Mesenchymal stem cell (in vitro differentiated cells and primary cell): ENCODE results near the gene CUX1.

Experiments
- DNase-seq: peaks from one replicate; pipeline ENCODE4 v3.0.0-alpha.2; 2013
- H2AFZ ChIP-seq: one replicate; pipeline ENCODE4 v1.6.1; 2013; ENCODE audit warnings: low read depth, mild to moderate bottlenecking, control low read depth, inconsistent platforms, low read length, moderate library complexity
- H2AK5ac ChIP-seq: 2 replicates; pipeline ENCODE4 v1.6.1; 2013; ENCODE audit warnings: low read length, moderate library complexity, mild to moderate bottlenecking, inconsistent platforms; ENCODE audit not compliant: severe bottlenecking
- H2BK120ac ChIP-seq: one replicate; pipeline ENCODE4 v1.6.1; 2013; ENCODE audit warnings: low read depth, mild to moderate bottlenecking, inconsistent platforms, low read length, moderate library complexity
- H2BK12ac ChIP-seq, 2 experiments: one replicate each; pipeline ENCODE4 v1.6.1; 2013; ENCODE audit warnings: inconsistent platforms in 2 of 2, low read length in 2 of 2, mild to moderate bottlenecking in 2 of 2, moderate library complexity in 2 of 2, control low read depth in 1 of 2
- H2BK15ac ChIP-seq: one replicate; pipeline ENCODE4 v1.6.1; 2013; ENCODE audit warnings: mild to moderate bottlenecking, low read depth, inconsistent platforms; ENCODE audit not compliant: poor library complexity, severe bottlenecking
- H2BK5ac ChIP-seq: 2 replicates; pipeline ENCODE4 v1.6.1; 2013; ENCODE audit warnings: low read depth, mild to moderate bottlenecking, low read length, control low read depth, inconsistent platforms; ENCODE audit not compliant: poor library complexity, severe bottlenecking
- H3K14ac ChIP-seq, 2 experiments: one replicate each; pipeline ENCODE4 v1.6.1; 2013; ENCODE audit warnings: inconsistent platforms in 2 of 2, low read length in 2 of 2, control low read depth in 1 of 2, mild to moderate bottlenecking in 1 of 2, moderate library complexity in 1 of 2
- H3K18ac ChIP-seq, 2 experiments: one replicate each; pipeline ENCODE4 v1.6.1; 2013; ENCODE audit warnings: inconsistent platforms in 2 of 2, low read length in 2 of 2, control low read depth in 1 of 2, low read depth in 1 of 2, mild to moderate bottlenecking in 1 of 2
- H3K23ac ChIP-seq, 2 experiments: one replicate each; pipeline ENCODE4 v1.6.1; 2013; ENCODE audit warnings: inconsistent platforms in 2 of 2, low read length in 2 of 2, mild to moderate bottlenecking in 2 of 2, moderate library complexity in 2 of 2, control low read depth in 1 of 2
- H3K27ac ChIP-seq: 2 replicates; pipeline ENCODE4 v1.5.1; 2013; ENCODE audit warnings: mild to moderate bottlenecking, moderate library complexity, low read length, control low read depth, inconsistent platforms; ENCODE audit not compliant: poor library complexity, severe bottlenecking
- H3K27me3 ChIP-seq, 2 experiments: 2 replicates each; pipeline versions ENCODE4 v1.6.1 to v1.7.0; 2013; ENCODE audit warnings: low read length in 2 of 2, mild to moderate bottlenecking in 2 of 2, moderate library complexity in 2 of 2, control low read depth in 1 of 2, inconsistent platforms in 1 of 2; ENCODE audit not compliant: control insufficient read depth in 1 of 2, insufficient read depth in 1 of 2
- H3K36me3 ChIP-seq, 2 experiments: 2 replicates each; pipeline versions ENCODE4 v1.6.1 to v1.7.0; 2013; ENCODE audit warnings: low read length in 2 of 2, control low read depth in 1 of 2, inconsistent platforms in 1 of 2, low read depth in 1 of 2, mild to moderate bottlenecking in 1 of 2; ENCODE audit not compliant: insufficient read depth in 2 of 2, control insufficient read depth in 1 of 2
- H3K4ac ChIP-seq, 2 experiments: one replicate each; pipeline ENCODE4 v1.6.1; 2013; ENCODE audit warnings: inconsistent platforms in 2 of 2, low read length in 2 of 2, mild to moderate bottlenecking in 2 of 2, moderate library complexity in 2 of 2, control low read depth in 1 of 2, low read depth in 1 of 2
- H3K4me1 ChIP-seq: 2 replicates; pipeline ENCODE4 v1.6.1; 2013; ENCODE audit warnings: low read depth, low read length, control low read depth; ENCODE audit not compliant: control insufficient read depth, insufficient read depth
- H3K4me2 ChIP-seq: 2 replicates; pipeline ENCODE4 v1.6.1; 2013; ENCODE audit warnings: low read length, mild to moderate bottlenecking, inconsistent platforms; ENCODE audit not compliant: poor library complexity, severe bottlenecking
- H3K4me3 ChIP-seq, 2 experiments: 2 replicates each; pipeline versions ENCODE4 v1.5.1 to v1.7.0; 2013; ENCODE audit warnings: low read length in 2 of 2, mild to moderate bottlenecking in 2 of 2, control low read depth in 1 of 2, low read depth in 1 of 2; ENCODE audit not compliant: insufficient read depth in 1 of 2
- H3K79me1 ChIP-seq: replicated peaks from 2 replicates; pipeline ENCODE4 v1.6.1; 2013; ENCODE audit warnings: mild to moderate bottlenecking, control low read depth, low read length, inconsistent platforms; ENCODE audit not compliant: poor library complexity, severe bottlenecking
- H3K9ac ChIP-seq: 2 replicates; pipeline ENCODE4 v1.7.0; 2013; ENCODE audit warnings: mild to moderate bottlenecking, low read length, moderate library complexity
- H3K9me3 ChIP-seq: 2 replicates; pipeline ENCODE4 v1.7.0; 2013; ENCODE audit warnings: mild to moderate bottlenecking, low read length; ENCODE audit not compliant: control insufficient read depth
- H4K8ac ChIP-seq: one replicate; pipeline ENCODE4 v1.6.1; 2013; ENCODE audit warnings: inconsistent platforms, mild to moderate bottlenecking, low read length, moderate library complexity
- H4K91ac ChIP-seq: one replicate; pipeline ENCODE4 v1.6.1; 2013; ENCODE audit warnings: mild to moderate bottlenecking, low read length, inconsistent platforms
- WGBS: methylation state at CpG from one replicate; pipeline ENCODE4 v1.1.7; 2013; ENCODE audit warnings: mixed read lengths; 5-methylcytosine and 5-hydroxymethylcytosine counted together

Gene CUX1

DNA sequence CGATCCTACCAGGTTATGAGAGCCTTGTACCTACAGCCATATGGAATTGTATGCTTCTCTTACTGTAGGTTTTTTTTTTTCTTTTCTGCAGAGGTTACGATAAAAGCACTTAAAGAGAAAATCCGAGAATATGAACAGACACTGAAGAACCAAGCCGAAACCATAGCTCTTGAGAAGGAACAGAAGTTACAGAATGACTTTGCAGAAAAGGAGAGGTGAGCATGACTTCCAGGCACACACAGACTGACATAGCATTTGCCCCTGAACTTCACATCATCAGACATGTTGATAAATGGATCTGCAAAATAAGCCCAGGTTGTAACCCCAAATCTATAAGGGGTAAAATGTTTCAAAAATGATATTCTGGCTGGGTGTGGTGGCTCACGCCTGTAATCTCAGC, 286.8 kb downstream of the CUX1 start:
- DNase-seq = no peak
- Histone ChIP-seq H3K4me1 (peaks cover 5% of the 10 kb centered on the region), H3K18ac (no peak overlapping the region), H3K27me3 (no peaks in the 10 kb centered on the region), H3K27ac (no peak overlapping the region), H2BK12ac (no peak overlapping the region), H4K8ac (no peak overlapping the region), H2BK5ac (no peak overlapping the region), H3K4ac (no peak overlapping the region), H3K4me3 (no peak overlapping the region), H2AK5ac (no peak overlapping the region), H3K9me3 (no peaks in the 10 kb centered on the region), H3K23ac (no peak overlapping the region), H4K91ac (no peak overlapping the region), H3K79me1 (no peaks in the 10 kb centered on the region), H3K9ac (no peak overlapping the region), H3K36me3 (peaks cover 22 to 44% of the 10 kb centered on the region in 2 experiments), H2BK15ac (no peak overlapping the region), H3K4me2 (no peak overlapping the region), H2BK120ac (no peak overlapping the region), H3K14ac (no peak overlapping the region), H2AFZ (no peak overlapping the region)
- WGBS = 97% methylated on average over 5 of the region's 5 CpGs

DNA sequence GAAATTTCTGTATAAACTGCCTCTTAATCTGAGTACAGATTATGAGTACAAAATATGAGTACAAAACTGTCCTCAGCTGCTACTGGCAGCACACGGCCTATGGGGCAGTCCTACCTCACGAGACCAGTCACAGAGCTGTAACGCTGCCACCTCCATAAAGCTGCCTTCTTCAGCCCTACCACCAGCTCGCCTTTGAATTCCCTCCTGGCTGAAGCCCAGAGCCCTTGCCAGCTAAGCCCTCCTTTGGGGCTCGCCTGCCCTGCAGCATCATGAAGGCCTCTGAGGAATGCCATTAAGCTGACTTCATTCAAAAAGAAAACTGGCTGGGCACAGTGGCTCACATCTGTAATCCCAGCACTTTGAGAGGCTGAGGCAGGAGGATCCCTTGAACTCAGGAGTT, 289.2 kb downstream of the CUX1 start:
- H3K27me3 ChIP-seq = no peaks in the 10 kb centered on the region
- no peak overlapping the region for H3K14ac ChIP-seq
- no peak for DNase-seq
- H3K4me3 ChIP-seq = no peak overlapping the region
- no peak overlapping the region for H3K9ac ChIP-seq
- H4K8ac ChIP-seq = no peak overlapping the region
- H2BK15ac ChIP-seq = no peak overlapping the region
- H3K18ac ChIP-seq = peak overlapping the region in 1 of 2 experiments; percentile 31
- H2AFZ ChIP-seq = no peak overlapping the region
- no peak overlapping the region for H2BK120ac ChIP-seq
- H2AK5ac ChIP-seq = no peak overlapping the region
- no peak overlapping the region for H3K23ac ChIP-seq
- no peak overlapping the region for H2BK12ac ChIP-seq
- peaks cover 4% of the 10 kb centered on the region for H3K4me1 ChIP-seq
- H3K4me2 ChIP-seq = no peak overlapping the region
- no peak overlapping the region for H3K4ac ChIP-seq
- H2BK5ac ChIP-seq = no peak overlapping the region
- no peak overlapping the region for H3K27ac ChIP-seq
- H3K36me3 ChIP-seq = peaks cover 33 to 36% of the 10 kb centered on the region in 2 experiments
- H3K79me1 ChIP-seq = no peaks in the 10 kb centered on the region
- H4K91ac ChIP-seq = no peak overlapping the region
- WGBS = 94% methylated on average over 5 of the region's 5 CpGs
- H3K9me3 ChIP-seq = no peaks in the 10 kb centered on the region

DNA sequence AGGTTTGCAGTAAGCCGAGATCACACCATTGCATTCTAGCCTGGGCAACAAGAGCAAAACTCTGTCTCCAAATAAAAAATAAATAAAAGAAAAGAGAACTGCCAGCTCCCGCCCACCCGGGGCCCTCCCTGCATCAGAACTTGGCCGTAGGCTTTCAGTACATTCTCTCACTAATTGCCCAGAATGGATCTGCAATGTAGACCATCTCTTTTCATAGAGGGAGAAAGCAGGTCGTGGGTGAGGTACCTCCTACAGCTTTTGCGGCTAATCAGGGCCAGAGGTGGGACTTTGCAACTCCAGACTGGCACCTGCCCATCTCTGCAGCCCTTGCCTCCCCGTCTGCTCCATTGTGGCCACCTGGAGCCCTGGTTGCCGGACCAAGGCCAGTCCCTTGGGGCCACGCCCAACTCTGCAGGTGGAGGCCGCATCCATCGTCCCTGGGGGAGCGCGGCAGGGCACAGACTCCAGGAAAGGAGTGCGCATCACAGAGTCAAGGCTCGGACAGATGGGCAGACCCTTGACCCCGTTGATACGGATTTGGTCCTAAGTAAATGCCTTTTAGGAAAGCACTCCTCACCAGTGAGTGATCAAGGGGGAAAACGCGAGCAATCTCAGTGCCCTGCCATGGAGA, 290.2 kb downstream of the CUX1 start:
- Histone ChIP-seq H2BK12ac (no peak overlapping the region), H2AFZ (no peak overlapping the region), H4K8ac (no peak overlapping the region), H2BK15ac (no peak overlapping the region), H3K9ac (no peak overlapping the region), H3K27ac (no peak overlapping the region), H3K36me3 (peaks cover 30 to 37% of the 10 kb centered on the region in 2 experiments), H2AK5ac (no peak overlapping the region), H3K18ac (no peak overlapping the region), H2BK5ac (no peak overlapping the region), H3K79me1 (no peaks in the 10 kb centered on the region), H4K91ac (no peak overlapping the region), H3K14ac (no peak overlapping the region), H3K4ac (no peak overlapping the region), H3K4me2 (no peak overlapping the region), H3K4me1 (peaks cover 4% of the 10 kb centered on the region), H3K4me3 (no peak overlapping the region), H2BK120ac (no peak overlapping the region), H3K9me3 (no peaks in the 10 kb centered on the region), H3K23ac (no peak overlapping the region), H3K27me3 (no peaks in the 10 kb centered on the region)
- WGBS = 94% methylated on average over 19 of the region's 19 CpGs
- no peak for DNase-seq

DNA sequence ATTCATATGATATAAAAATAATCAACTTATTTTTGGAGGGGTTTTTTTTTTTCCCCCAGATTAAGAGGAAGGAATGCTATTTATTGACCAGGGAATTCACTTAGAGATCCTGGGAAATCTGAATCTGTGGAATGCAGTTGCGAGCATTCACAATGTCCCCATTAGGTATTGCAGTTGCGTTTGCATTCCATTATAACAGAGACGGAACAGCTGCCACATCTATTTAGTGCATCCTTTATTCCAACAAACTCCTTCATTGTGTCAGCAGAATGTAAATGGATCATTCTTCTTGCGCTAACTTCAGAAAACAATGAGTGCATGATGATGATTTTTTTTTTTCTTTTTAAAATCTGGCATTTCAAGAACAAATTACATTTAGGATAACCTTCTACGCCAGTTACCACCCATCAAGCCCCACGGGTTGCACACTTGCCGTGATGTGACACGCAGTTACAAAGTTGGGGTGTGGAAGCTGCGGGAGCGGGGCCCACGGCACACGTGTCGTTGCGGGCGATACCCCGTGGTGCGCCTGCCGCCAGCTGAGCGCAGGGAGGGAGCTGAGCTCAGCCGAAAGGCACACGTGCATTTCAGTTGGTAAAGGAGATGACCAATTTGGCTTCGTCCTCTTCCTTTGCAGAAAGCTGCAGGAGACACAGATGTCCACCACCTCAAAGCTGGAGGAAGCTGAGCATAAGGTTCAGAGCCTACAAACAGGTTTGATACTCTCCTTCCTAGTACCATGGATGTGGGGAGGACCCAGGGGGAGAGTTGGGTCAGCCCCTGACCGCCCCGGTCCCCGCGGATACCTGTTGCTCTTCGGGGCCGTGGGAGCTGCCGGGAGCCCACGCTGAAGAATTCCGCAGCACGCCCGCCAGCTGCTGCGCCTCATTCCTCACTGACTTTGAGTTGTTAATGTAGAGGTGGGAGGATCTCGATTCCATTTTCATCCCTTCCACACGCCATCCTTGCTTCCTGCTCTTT, 293.9 kb downstream of the CUX1 start:
- H2BK120ac ChIP-seq = no peak overlapping the region
- H3K79me1 ChIP-seq = no peaks in the 10 kb centered on the region
- H3K4me3 ChIP-seq = no peak overlapping the region
- H3K4me1 ChIP-seq = peaks cover 4% of the 10 kb centered on the region
- no peak overlapping the region for H2BK12ac ChIP-seq
- no peak overlapping the region for H3K14ac ChIP-seq
- H3K9ac ChIP-seq = no peak overlapping the region
- no peak for DNase-seq
- no peak overlapping the region for H2AFZ ChIP-seq
- 96% methylated on average over 27 of the region's 36 CpGs for WGBS
- no peak overlapping the region for H3K27ac ChIP-seq
- no peak overlapping the region for H3K4me2 ChIP-seq
- no peak overlapping the region for H3K4ac ChIP-seq
- no peak overlapping the region for H3K18ac ChIP-seq
- H3K27me3 ChIP-seq = no peaks in the 10 kb centered on the region
- H2BK5ac ChIP-seq = no peak overlapping the region
- peaks cover 38 to 51% of the 10 kb centered on the region in 2 experiments for H3K36me3 ChIP-seq
- H2AK5ac ChIP-seq = no peak overlapping the region
- no peak overlapping the region for H2BK15ac ChIP-seq
- no peaks in the 10 kb centered on the region for H3K9me3 ChIP-seq
- H3K23ac ChIP-seq = no peak overlapping the region
- H4K91ac ChIP-seq = no peak overlapping the region
- peak overlapping the region; percentile 50 for H4K8ac ChIP-seq
